Measurements from ENCODE around the gene ANO8.
"Not testable (repeated sequence)": the region's sequence is repeated elsewhere in the genome, so short reads cannot be mapped to it uniquely, and the experiment has no call there.

DNA sequence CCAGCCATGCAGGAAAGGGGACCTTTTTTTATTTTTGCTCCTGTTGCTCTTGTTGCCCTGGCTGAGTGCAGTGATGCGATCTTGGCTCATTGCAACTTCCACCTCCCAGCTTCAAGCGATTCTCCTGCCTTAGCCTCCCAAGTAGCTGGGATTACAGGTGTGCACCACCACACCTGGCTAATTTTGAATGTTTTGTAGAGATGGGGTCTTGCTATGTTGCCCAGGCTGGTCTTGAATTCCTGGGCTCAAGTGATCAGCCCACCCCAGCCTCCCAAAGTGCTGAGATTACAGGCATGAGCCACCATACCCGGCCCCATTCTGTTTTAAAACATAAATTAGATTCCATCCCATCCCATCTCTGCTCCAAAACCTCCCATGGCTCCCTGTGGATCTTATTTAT, 59.8 kb downstream of the ANO8 start:
- TF ChIP-seq CTCF, POLR2A (IDR thresholded peaks at IDR 0.05): not testable (repeated sequence)
